Activated T-cell treated with anti-CD3 and anti-CD28 coated beads, Interleukin-2, amount 50 U/mL, for 1 hour (primary cell): ENCODE results near the gene CTBP1.
A peak's percentile ranks its signal among the peaks of the same experiment; 100 is the strongest.

Source experiments
- DNase-seq: peaks from one replicate; pipeline ENCODE4 v3.0.0-alpha.2; 2020

Gene CTBP1

GRCh38 chr4:1279253-1279652 lies 30.3 kb upstream of the CTBP1 start:
- no peak for DNase-seq

GRCh38 chr4:1277667-1278665 lies 29.0 kb upstream of the CTBP1 start:
- no peak for DNase-seq

- no peak for DNase-seq
Measured at GRCh38 chr4:1276984-1277383, 28.1 kb upstream of the CTBP1 start.

- no peak for DNase-seq
Measured at GRCh38 chr4:1274871-1275270, 25.9 kb upstream of the CTBP1 start.

GRCh38 chr4:1271686-1272085 lies 22.8 kb upstream of the CTBP1 start:
- DNase-seq = no peak

- DNase-seq = no peak
Measured at GRCh38 chr4:1269209-1269608, 20.3 kb upstream of the CTBP1 start.

- DNase-seq = no peak
Measured at GRCh38 chr4:1266881-1267763, 18.2 kb upstream of the CTBP1 start.

GRCh38 chr4:1265351-1265750 lies 16.4 kb upstream of the CTBP1 start:
- no peak for DNase-seq

GRCh38 chr4:1264942-1265341 lies 16.0 kb upstream of the CTBP1 start:
- DNase-seq = no peak

- DNase-seq = no peak
Measured at GRCh38 chr4:1261107-1261928, 12.4 kb upstream of the CTBP1 start.

GRCh38 chr4:1260418-1261106 lies 11.6 kb upstream of the CTBP1 start:
- DNase-seq = no peak

GRCh38 chr4:1259966-1260365 lies 11.0 kb upstream of the CTBP1 start:
- no peak for DNase-seq

- no peak for DNase-seq
Measured at GRCh38 chr4:1258457-1258856, 9.5 kb upstream of the CTBP1 start.

GRCh38 chr4:1255699-1256098 lies 6.8 kb upstream of the CTBP1 start:
- DNase-seq = no peak

- no peak for DNase-seq
Measured at GRCh38 chr4:1255151-1255550, 6.2 kb upstream of the CTBP1 start.

- no peak for DNase-seq
Measured at GRCh38 chr4:1253831-1254230, 4.9 kb upstream of the CTBP1 start.

GRCh38 chr4:1252928-1253492 lies 4.1 kb upstream of the CTBP1 start:
- no peak for DNase-seq

- DNase-seq = no peak
Measured at GRCh38 chr4:1251773-1252066, 2.8 kb upstream of the CTBP1 start.

GRCh38 chr4:1250921-1251772 lies 2.2 kb upstream of the CTBP1 start:
- peak; percentile 8 for DNase-seq

- peak; percentile 15 for DNase-seq
Measured at GRCh38 chr4:1250527-1250812, 1.5 kb upstream of the CTBP1 start.
